ENCODE results near the gene PDE7B.

- TF ChIP-seq EZH2 (IDR thresholded peaks at IDR 0.05; ENCODE audit: insufficient read depth, poor library complexity, severe bottlenecking) (no peak), EZH2phosphoT487 (IDR thresholded peaks at IDR 0.05; ENCODE audit: insufficient read depth, low read depth) (no peak)
Observed at GRCh38 chr6:136226027-136226673, 374.6 kb downstream of the PDE7B start.
